GM23338 (cell line): ENCODE measurements around the gene KLF7. TPM values are rescaled to one million over a fixed set of nuclear protein-coding genes. Genes with fewer than 3 reads are reported as not detected.

ENCODE experiments used
- ATAC-seq: fragments of 200-7000 bp; cut with Tn5 transposase; 3 replicates; pipeline ENCODE4 v1.9.1; 2020
- DNase-seq: peaks from one replicate; pipeline ENCODE4 v3.0.0-alpha.2; 2015; ENCODE audit warnings: low spot score
- H2AFZ ChIP-seq: fragments of 200-600 bp; sonication (generic); 2 replicates; pipeline ENCODE4 v1.8.0; 2016; ENCODE audit warnings: antibody characterized with exemption, mild to moderate bottlenecking, moderate library complexity
- H3F3A ChIP-seq: fragments of 200-600 bp; sonication (generic); replicated peaks from 2 replicates; pipeline ENCODE4 v1.8.0; 2017; ENCODE audit warnings: antibody characterized with exemption, mixed run types, low read depth
- H3K27ac ChIP-seq: fragments of 200-600 bp; sonication (generic); 2 replicates; pipeline ENCODE4 v1.6.1; 2016; ENCODE audit warnings: low read depth
- H3K27me3 ChIP-seq: fragments of 200-600 bp; sonication (generic); 2 replicates; pipeline ENCODE4 v1.8.0; 2016; ENCODE audit warnings: mild to moderate bottlenecking, mixed run types, moderate library complexity; ENCODE audit not compliant: insufficient read depth
- H3K36me3 ChIP-seq: fragments of 200-600 bp; sonication (generic); 2 replicates; pipeline ENCODE4 v1.8.0; 2016; ENCODE audit warnings: mild to moderate bottlenecking; ENCODE audit not compliant: insufficient read depth
- H3K4me1 ChIP-seq: fragments of 200-600 bp; sonication (generic); 2 replicates; pipeline ENCODE4 v1.8.0; 2016; ENCODE audit warnings: mild to moderate bottlenecking, moderate library complexity; ENCODE audit not compliant: insufficient read depth
- H3K4me2 ChIP-seq: fragments of 200-600 bp; sonication (generic); 2 replicates; pipeline ENCODE4 v1.7.1; 2017; ENCODE audit warnings: mixed run types
- H3K4me3 ChIP-seq: fragments of 200-600 bp; sonication (generic); 2 replicates; pipeline ENCODE4 v1.6.1; 2016; ENCODE audit warnings: mixed run types
- H3K79me2 ChIP-seq: fragments of 200-600 bp; sonication (generic); replicated peaks from 2 replicates; pipeline ENCODE4 v1.8.0; 2017; ENCODE audit warnings: mild to moderate bottlenecking; ENCODE audit not compliant: insufficient read depth
- H3K9me2 ChIP-seq: fragments of 200-600 bp; sonication (generic); 2 replicates; pipeline ENCODE4 v1.8.0; 2017; ENCODE audit not compliant: insufficient read depth
- H4K20me1 ChIP-seq: fragments of 200-600 bp; sonication (generic); replicated peaks from 2 replicates; pipeline ENCODE4 v1.8.0; 2017; ENCODE audit warnings: mild to moderate bottlenecking; ENCODE audit not compliant: insufficient read depth
- H3K27ac Mint-ChIP-seq: 2 replicates; pipeline ENCODE4 v1.8.0; 2020; ENCODE audit warnings: inconsistent platforms, mild to moderate bottlenecking, moderate library complexity, mixed read lengths
- H3K27me3 Mint-ChIP-seq: 3 replicates; pipeline ENCODE4 v1.8.0; 2022; ENCODE audit warnings: low read depth, mild to moderate bottlenecking, moderate library complexity, mixed read lengths, inconsistent platforms; ENCODE audit not compliant: insufficient read depth, poor library complexity
- H3K36me3 Mint-ChIP-seq: 3 replicates; pipeline ENCODE4 v1.8.0; 2021; ENCODE audit warnings: low read depth, mild to moderate bottlenecking, inconsistent platforms, moderate library complexity, mixed read lengths
- H3K4me1 Mint-ChIP-seq: 3 replicates; pipeline ENCODE4 v1.8.0; 2020; ENCODE audit warnings: mild to moderate bottlenecking, inconsistent platforms, mixed read lengths
- H3K4me3 Mint-ChIP-seq: 3 replicates; pipeline ENCODE4 v1.8.0; 2021; ENCODE audit warnings: moderate library complexity, mild to moderate bottlenecking, inconsistent platforms, mixed read lengths
- H3K9me3 Mint-ChIP-seq: 3 replicates; pipeline ENCODE4 v1.8.0; 2020; ENCODE audit warnings: moderate library complexity, mild to moderate bottlenecking, inconsistent platforms, mixed read lengths
- CREB1 ChIP-seq: fragments of 250-450 bp; sonication (Bioruptor Pico); IDR thresholded peaks from 2 replicates; pipeline ENCODE4 v1.5.0; 2020; ENCODE audit warnings: low read depth, mild to moderate bottlenecking, moderate library complexity
- CTCF ChIP-seq, 2 experiments: fragments of 200-600 bp in 1 of 2; sonication (generic) in 1 of 2; conservative IDR thresholded peaks; 2 replicates each; pipeline versions ENCODE4 v1.5.1 to v1.6.1; 2016 to 2017; ENCODE audit warnings: antibody characterized with exemption in 2 of 2, low read depth in 2 of 2, mild to moderate bottlenecking in 2 of 2, moderate library complexity in 1 of 2
- EZH2 ChIP-seq: fragments of 200-600 bp; sonication (generic); IDR thresholded peaks from one replicate; pipeline ENCODE4 v1.8.0; 2017; ENCODE audit warnings: antibody characterized with exemption, mild to moderate bottlenecking, low read depth; ENCODE audit not compliant: unreplicated experiment
- EZH2phosphoT487 ChIP-seq: fragments of 200-600 bp; sonication (generic); IDR thresholded peaks from one replicate; pipeline ENCODE4 v1.8.1; 2018; ENCODE audit warnings: antibody characterized with exemption; ENCODE audit not compliant: unreplicated experiment
- JUNB ChIP-seq: IDR thresholded peaks from one replicate; pipeline ENCODE4 v1.6.1; 2016; ENCODE audit warnings: antibody characterized with exemption; ENCODE audit not compliant: unreplicated experiment
- NANOG ChIP-seq: IDR thresholded peaks from 2 replicates; pipeline ENCODE4 v1.6.1; 2016; ENCODE audit warnings: antibody characterized with exemption, borderline replicate concordance
- POLR2AphosphoS5 ChIP-seq: IDR thresholded peaks from 2 replicates; pipeline ENCODE4 v1.6.1; 2016; ENCODE audit warnings: antibody characterized with exemption, low read depth
- STAT1 ChIP-seq: IDR thresholded peaks from one replicate; pipeline ENCODE4 v1.6.1; 2016; ENCODE audit warnings: antibody characterized with exemption; ENCODE audit not compliant: unreplicated experiment
- ZNF114 ChIP-seq: fragments of 250-450 bp; sonication (Bioruptor Pico); IDR thresholded peaks from 2 replicates; pipeline ENCODE4 v1.5.0; 2020; ENCODE audit warnings: mild to moderate bottlenecking, moderate library complexity
- ZNF331 ChIP-seq: fragments of 250-450 bp; sonication (Bioruptor Pico); IDR thresholded peaks from 2 replicates; pipeline ENCODE4 v1.5.0; 2020; ENCODE audit warnings: low read depth, mild to moderate bottlenecking, moderate library complexity
- polyA plus RNA-seq: library from polyadenylated mRNA; unstranded; fragments of >200 nt; fragmentation: Nextera tagmentation; extraction: Ambion mirVana; gene quantifications from 2 replicates; pipeline ENCODE4 v1.2.1, GENCODE V29; 2016
- total RNA-seq: library from RNA; depleted of rRNA; stranded (reverse); fragments of >200 nt; shearing (Covaris generic); gene quantifications from 2 replicates; pipeline ENCODE4 v1.2.3, GENCODE V29; 2014
- TF ChIP-seq, protein P1 (sequence below): IDR thresholded peaks from one replicate; pipeline ENCODE4 v1.6.1; 2018; ENCODE audit warnings: antibody characterized with exemption; ENCODE audit not compliant: unreplicated experiment
- TF ChIP-seq, protein P2 (sequence below): fragments of 250-450 bp; sonication (Bioruptor Pico); IDR thresholded peaks from 2 replicates; pipeline ENCODE4 v1.5.0; 2020; ENCODE audit warnings: mild to moderate bottlenecking, moderate library complexity
- TF ChIP-seq, protein P3 (sequence below): IDR thresholded peaks from 2 replicates; pipeline ENCODE4 v1.6.1; 2016; ENCODE audit warnings: antibody characterized with exemption

The KLF7 gene
- total and polyA plus RNA-seq, 2 experiments from 2014 or later, result 5.7 to 15.4 TPM

- no peaks in the 10 kb centered on the region for H4K20me1 ChIP-seq
- ATAC-seq (no peak), DNase-seq (no peak)
- no peaks in the 10 kb centered on the region for H3F3A ChIP-seq
- Mint-ChIP-seq H3K27me3 (no peaks in the 10 kb centered on the region), H3K4me3 (no peak overlapping the region), H3K36me3 (no peaks in the 10 kb centered on the region; the same call in 2 of the 3 replicates), H3K9me3 (no peaks in the 10 kb centered on the region), H3K27ac (no peak overlapping the region), H3K4me1 (peaks cover 11% of the 10 kb centered on the region)
- no peak overlapping the region for H2AFZ ChIP-seq
- no peak overlapping the region for H3K4me3 ChIP-seq
- H3K27ac ChIP-seq, result no peak overlapping the region
- H3K27me3 ChIP-seq, result no peaks in the 10 kb centered on the region
- H3K9me2 ChIP-seq, result no peaks in the 10 kb centered on the region
- no peaks in the 10 kb centered on the region for H3K36me3 ChIP-seq
- H3K4me2 ChIP-seq, result no peak overlapping the region
- H3K4me1 ChIP-seq, result no peaks in the 10 kb centered on the region
- TF ChIP-seq JUNB (no peak), EZH2phosphoT487 (no peak), EZH2 (no peak), CREB1 (CRISPR knock-in tag) (no peak), NANOG (no peak), ZNF114 (CRISPR knock-in tag) (no peak), CTCF (conservative IDR thresholded peaks at IDR 0.05; ENCODE audit: low read depth in 2 of 2) (no peak), POLR2AphosphoS5 (no peak), STAT1 (no peak), ZNF331 (no peak)
- TF ChIP-seq, protein P1, sequence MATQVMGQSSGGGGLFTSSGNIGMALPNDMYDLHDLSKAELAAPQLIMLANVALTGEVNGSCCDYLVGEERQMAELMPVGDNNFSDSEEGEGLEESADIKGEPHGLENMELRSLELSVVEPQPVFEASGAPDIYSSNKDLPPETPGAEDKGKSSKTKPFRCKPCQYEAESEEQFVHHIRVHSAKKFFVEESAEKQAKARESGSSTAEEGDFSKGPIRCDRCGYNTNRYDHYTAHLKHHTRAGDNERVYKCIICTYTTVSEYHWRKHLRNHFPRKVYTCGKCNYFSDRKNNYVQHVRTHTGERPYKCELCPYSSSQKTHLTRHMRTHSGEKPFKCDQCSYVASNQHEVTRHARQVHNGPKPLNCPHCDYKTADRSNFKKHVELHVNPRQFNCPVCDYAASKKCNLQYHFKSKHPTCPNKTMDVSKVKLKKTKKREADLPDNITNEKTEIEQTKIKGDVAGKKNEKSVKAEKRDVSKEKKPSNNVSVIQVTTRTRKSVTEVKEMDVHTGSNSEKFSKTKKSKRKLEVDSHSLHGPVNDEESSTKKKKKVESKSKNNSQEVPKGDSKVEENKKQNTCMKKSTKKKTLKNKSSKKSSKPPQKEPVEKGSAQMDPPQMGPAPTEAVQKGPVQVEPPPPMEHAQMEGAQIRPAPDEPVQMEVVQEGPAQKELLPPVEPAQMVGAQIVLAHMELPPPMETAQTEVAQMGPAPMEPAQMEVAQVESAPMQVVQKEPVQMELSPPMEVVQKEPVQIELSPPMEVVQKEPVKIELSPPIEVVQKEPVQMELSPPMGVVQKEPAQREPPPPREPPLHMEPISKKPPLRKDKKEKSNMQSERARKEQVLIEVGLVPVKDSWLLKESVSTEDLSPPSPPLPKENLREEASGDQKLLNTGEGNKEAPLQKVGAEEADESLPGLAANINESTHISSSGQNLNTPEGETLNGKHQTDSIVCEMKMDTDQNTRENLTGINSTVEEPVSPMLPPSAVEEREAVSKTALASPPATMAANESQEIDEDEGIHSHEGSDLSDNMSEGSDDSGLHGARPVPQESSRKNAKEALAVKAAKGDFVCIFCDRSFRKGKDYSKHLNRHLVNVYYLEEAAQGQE, result no peak
- TF ChIP-seq, protein P2, sequence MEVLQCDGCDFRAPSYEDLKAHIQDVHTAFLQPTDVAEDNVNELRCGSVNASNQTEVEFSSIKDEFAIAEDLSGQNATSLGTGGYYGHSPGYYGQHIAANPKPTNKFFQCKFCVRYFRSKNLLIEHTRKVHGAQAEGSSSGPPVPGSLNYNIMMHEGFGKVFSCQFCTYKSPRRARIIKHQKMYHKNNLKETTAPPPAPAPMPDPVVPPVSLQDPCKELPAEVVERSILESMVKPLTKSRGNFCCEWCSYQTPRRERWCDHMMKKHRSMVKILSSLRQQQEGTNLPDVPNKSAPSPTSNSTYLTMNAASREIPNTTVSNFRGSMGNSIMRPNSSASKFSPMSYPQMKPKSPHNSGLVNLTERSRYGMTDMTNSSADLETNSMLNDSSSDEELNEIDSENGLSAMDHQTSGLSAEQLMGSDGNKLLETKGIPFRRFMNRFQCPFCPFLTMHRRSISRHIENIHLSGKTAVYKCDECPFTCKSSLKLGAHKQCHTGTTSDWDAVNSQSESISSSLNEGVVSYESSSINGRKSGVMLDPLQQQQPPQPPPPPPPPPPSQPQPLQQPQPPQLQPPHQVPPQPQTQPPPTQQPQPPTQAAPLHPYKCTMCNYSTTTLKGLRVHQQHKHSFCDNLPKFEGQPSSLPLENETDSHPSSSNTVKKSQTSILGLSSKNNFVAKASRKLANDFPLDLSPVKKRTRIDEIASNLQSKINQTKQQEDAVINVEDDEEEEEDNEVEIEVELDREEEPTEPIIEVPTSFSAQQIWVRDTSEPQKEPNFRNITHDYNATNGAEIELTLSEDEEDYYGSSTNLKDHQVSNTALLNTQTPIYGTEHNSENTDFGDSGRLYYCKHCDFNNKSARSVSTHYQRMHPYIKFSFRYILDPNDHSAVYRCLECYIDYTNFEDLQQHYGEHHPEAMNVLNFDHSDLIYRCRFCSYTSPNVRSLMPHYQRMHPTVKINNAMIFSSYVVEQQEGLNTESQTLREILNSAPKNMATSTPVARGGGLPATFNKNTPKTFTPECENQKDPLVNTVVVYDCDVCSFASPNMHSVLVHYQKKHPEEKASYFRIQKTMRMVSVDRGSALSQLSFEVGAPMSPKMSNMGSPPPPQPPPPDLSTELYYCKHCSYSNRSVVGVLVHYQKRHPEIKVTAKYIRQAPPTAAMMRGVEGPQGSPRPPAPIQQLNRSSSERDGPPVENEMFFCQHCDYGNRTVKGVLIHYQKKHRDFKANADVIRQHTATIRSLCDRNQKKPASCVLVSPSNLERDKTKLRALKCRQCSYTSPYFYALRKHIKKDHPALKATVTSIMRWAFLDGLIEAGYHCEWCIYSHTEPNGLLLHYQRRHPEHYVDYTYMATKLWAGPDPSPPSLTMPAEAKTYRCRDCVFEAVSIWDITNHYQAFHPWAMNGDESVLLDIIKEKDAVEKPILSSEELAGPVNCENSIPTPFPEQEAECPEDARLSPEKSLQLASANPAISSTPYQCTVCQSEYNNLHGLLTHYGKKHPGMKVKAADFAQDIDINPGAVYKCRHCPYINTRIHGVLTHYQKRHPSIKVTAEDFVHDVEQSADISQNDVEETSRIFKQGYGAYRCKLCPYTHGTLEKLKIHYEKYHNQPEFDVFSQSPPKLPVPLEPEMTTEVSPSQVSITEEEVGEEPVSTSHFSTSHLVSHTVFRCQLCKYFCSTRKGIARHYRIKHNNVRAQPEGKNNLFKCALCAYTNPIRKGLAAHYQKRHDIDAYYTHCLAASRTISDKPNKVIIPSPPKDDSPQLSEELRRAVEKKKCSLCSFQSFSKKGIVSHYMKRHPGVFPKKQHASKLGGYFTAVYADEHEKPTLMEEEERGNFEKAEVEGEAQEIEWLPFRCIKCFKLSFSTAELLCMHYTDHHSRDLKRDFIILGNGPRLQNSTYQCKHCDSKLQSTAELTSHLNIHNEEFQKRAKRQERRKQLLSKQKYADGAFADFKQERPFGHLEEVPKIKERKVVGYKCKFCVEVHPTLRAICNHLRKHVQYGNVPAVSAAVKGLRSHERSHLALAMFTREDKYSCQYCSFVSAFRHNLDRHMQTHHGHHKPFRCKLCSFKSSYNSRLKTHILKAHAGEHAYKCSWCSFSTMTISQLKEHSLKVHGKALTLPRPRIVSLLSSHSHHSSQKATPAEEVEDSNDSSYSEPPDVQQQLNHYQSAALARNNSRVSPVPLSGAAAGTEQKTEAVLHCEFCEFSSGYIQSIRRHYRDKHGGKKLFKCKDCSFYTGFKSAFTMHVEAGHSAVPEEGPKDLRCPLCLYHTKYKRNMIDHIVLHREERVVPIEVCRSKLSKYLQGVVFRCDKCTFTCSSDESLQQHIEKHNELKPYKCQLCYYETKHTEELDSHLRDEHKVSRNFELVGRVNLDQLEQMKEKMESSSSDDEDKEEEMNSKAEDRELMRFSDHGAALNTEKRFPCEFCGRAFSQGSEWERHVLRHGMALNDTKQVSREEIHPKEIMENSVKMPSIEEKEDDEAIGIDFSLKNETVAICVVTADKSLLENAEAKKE, result no peak
- TF ChIP-seq, protein P3, sequence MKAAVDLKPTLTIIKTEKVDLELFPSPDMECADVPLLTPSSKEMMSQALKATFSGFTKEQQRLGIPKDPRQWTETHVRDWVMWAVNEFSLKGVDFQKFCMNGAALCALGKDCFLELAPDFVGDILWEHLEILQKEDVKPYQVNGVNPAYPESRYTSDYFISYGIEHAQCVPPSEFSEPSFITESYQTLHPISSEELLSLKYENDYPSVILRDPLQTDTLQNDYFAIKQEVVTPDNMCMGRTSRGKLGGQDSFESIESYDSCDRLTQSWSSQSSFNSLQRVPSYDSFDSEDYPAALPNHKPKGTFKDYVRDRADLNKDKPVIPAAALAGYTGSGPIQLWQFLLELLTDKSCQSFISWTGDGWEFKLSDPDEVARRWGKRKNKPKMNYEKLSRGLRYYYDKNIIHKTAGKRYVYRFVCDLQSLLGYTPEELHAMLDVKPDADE, result no peak
- H3K79me2 ChIP-seq, result peaks cover 27% of the 10 kb centered on the region
Measured at GRCh38 chr2:207112785-207113184, 53.0 kb downstream of the KLF7 start.
